Ascending aorta (tissue), 2 donors: ENCODE data around the gene ASAP3. TPM values are rescaled to one million over a fixed set of nuclear protein-coding genes. Genes with fewer than 3 reads are reported as not detected.
"Not testable (repeated sequence)": the region's sequence is repeated elsewhere in the genome, so short reads cannot be mapped to it uniquely, and the experiment has no call there.

Source experiments
- DNase-seq, 2 donors: peaks; one replicate each; pipeline ENCODE4 v3.0.0-alpha.2; 2019; ENCODE audit warnings: low spot score in 2 of 2
- H3K27ac ChIP-seq, 2 donors: fragments of 200-600 bp; sonication (generic); one replicate each; pipeline ENCODE4 v1.5.1; 2016 to 2017; ENCODE audit warnings: mild to moderate bottlenecking in 1 of 2
- H3K27me3 ChIP-seq: fragments of 200-600 bp; sonication (generic); one replicate; pipeline ENCODE4 v1.5.1; 2017
- H3K36me3 ChIP-seq, 2 donors: fragments of 200-600 bp; sonication (generic); one replicate each; pipeline ENCODE4 v1.5.1; 2016
- H3K4me1 ChIP-seq, 2 donors: fragments of 200-600 bp; sonication (generic); one replicate each; pipeline ENCODE4 v1.5.1; 2016 to 2017; ENCODE audit warnings: mild to moderate bottlenecking in 1 of 2
- H3K4me3 ChIP-seq, 2 donors: fragments of 200-600 bp; sonication (generic); one replicate each; pipeline ENCODE4 v1.5.1; 2016 to 2017; ENCODE audit warnings: mild to moderate bottlenecking in 1 of 2
- H3K9me3 ChIP-seq, 2 donors: fragments of 200-600 bp; sonication (generic); one replicate each; pipeline ENCODE4 v1.5.1; 2016
- CTCF ChIP-seq, 3 experiments: fragments of 200-600 bp in 2 of 3; fragments of 450-650 bp in 1 of 3; sonication (generic) in 2 of 3; IDR thresholded peaks; one replicate each; pipeline ENCODE4 v1.5.1; 2016 to 2019; ENCODE audit warnings: antibody characterized with exemption in 3 of 3, mild to moderate bottlenecking in 1 of 3, moderate library complexity in 1 of 3
- intact Hi-C: fragments of 100-400 bp; cut with DNase I; formaldehyde crosslinking; loops from one replicate; pipeline ENCODE4 v1.15.1; 2023
- total RNA-seq: library from RNA; depleted of rRNA; stranded (reverse); fragments of >200 nt; gene quantifications from one replicate; pipeline ENCODE4 v1.1.0, GENCODE V29; 2016

ASAP3 gene
- total RNA-seq, 1 donor from 2014 or later = 125 TPM

GRCh38 chr1:23506376-23507107, 22.6 kb upstream of the ASAP3 start:
- H3K9me3 ChIP-seq = no peaks in the 10 kb centered on the region

GRCh38 chr1:23505851-23506250, 21.9 kb upstream of the ASAP3 start:
- Histone ChIP-seq H3K27me3 (no peaks in the 10 kb centered on the region), H3K27ac (no peak overlapping the region), H3K4me3 (no peak overlapping the region), H3K4me1 (no peaks in the 10 kb centered on the region), H3K36me3 (no peaks in the 10 kb centered on the region), H3K9me3 (no peaks in the 10 kb centered on the region)
- DNase-seq = no peak
- TF ChIP-seq CTCF (IDR thresholded peaks at IDR 0.05) = no peak
- intact Hi-C loops = no loop called here

More at GRCh38 chr1:23506376-23507107, 22.6 kb upstream of the ASAP3 start:
- no peak for TF ChIP-seq CTCF (IDR thresholded peaks at IDR 0.05)
- H3K4me3 ChIP-seq = no peak overlapping the region
- no peak overlapping the region for H3K27ac ChIP-seq
- DNase-seq = no peak
- intact Hi-C loops = no loop called here
- H3K4me1 ChIP-seq = no peaks in the 10 kb centered on the region
- no peaks in the 10 kb centered on the region for H3K36me3 ChIP-seq
- H3K27me3 ChIP-seq = no peaks in the 10 kb centered on the region

- H3K36me3 ChIP-seq, H3K9me3 ChIP-seq, H3K27ac ChIP-seq, H3K27me3 ChIP-seq, intact Hi-C loops, DNase-seq, H3K4me3 ChIP-seq, H3K4me1 ChIP-seq: not testable (repeated sequence)
Measured at GRCh38 chr1:23504156-23504555, 20.2 kb upstream of the ASAP3 start.

GRCh38 chr1:23502951-23503350, 19.0 kb upstream of the ASAP3 start:
- DNase-seq = no peak
- intact Hi-C loops = no loop called here
- H3K4me3 ChIP-seq = no peak overlapping the region
- no peaks in the 10 kb centered on the region for H3K4me1 ChIP-seq
- no peak for TF ChIP-seq CTCF (IDR thresholded peaks at IDR 0.05)
- no peak overlapping the region for H3K27ac ChIP-seq
- no peaks in the 10 kb centered on the region for H3K27me3 ChIP-seq
- H3K36me3 ChIP-seq = no peaks in the 10 kb centered on the region
- no peaks in the 10 kb centered on the region for H3K9me3 ChIP-seq

GRCh38 chr1:23500466-23500865, 16.5 kb upstream of the ASAP3 start:
- DNase-seq = no peak
- no peak for TF ChIP-seq CTCF (IDR thresholded peaks at IDR 0.05)
- Histone ChIP-seq H3K9me3 (no peaks in the 10 kb centered on the region), H3K4me1 (peaks cover 0 to 3% of the 10 kb centered on the region in 2 donors), H3K27ac (no peak overlapping the region), H3K4me3 (no peak overlapping the region), H3K27me3 (no peaks in the 10 kb centered on the region), H3K36me3 (no peaks in the 10 kb centered on the region)
- intact Hi-C loops = no loop called here

- no peak overlapping the region for H3K27ac ChIP-seq
- no peak for DNase-seq
- H3K4me3 ChIP-seq = no peak overlapping the region
- peaks cover 0 to 3% of the 10 kb centered on the region in 2 donors for H3K4me1 ChIP-seq
- H3K9me3 ChIP-seq = no peaks in the 10 kb centered on the region
- H3K36me3 ChIP-seq = no peaks in the 10 kb centered on the region
- intact Hi-C loops = loop anchor here (1.0 kb wide), 2 partner anchors 42 to 139 kb away; no protein-coding TSS in a partner anchor
- H3K27me3 ChIP-seq = no peaks in the 10 kb centered on the region
- no peak for TF ChIP-seq CTCF (IDR thresholded peaks at IDR 0.05)
Measured at GRCh38 chr1:23497777-23498439, 13.9 kb upstream of the ASAP3 start.
